ENCODE results near the gene LILRB1.

LILRB1 gene

DNA sequence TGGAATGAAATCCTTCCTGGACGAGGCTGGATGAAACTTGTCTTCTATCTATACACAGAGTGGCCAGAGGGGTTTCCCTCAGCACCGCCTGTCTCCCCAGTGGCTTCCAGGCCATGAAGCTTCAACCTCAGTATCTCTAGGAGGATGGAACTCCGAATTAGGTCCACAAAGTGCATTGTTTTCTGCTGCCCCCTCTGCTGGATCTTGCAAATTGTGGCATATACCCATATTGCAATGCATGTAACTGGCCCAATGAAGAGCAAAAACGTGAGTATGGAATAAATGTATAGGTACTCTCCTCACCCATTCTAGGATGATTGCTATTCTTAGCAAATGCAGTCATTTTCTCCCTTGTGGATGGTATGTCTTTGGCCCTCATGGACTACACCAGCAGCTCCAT lies 17.8 kb downstream of the LILRB1 start:
- no peak for DNase-seq (ENCODE audit: low read depth in 1 of 2, low spot score in 1 of 2)
- Histone ChIP-seq H3K27me3 (ENCODE audit: insufficient read depth, poor library complexity, severe bottlenecking) (peaks cover 7% of the 10 kb centered on the region), H3K4me3 (replicated peaks; ENCODE audit: insufficient read depth, low read length) (no peak overlapping the region), H3K27ac (replicated peaks) (no peak overlapping the region)
- no peak for TF ChIP-seq GABPA (IDR thresholded peaks at IDR 0.05; ENCODE audit: low read depth)
- no peak for TF ChIP-seq SPI1 (IDR thresholded peaks at IDR 0.05; ENCODE audit: borderline replicate concordance, low read depth)

- no peak for DNase-seq (ENCODE audit: low read depth in 1 of 2, low spot score in 1 of 2)
These were observed 19.9 kb downstream of the LILRB1 start for GRCh38 chr19:54650108-54650655.

GRCh38 chr19:54653181-54653809 lies 23.0 kb downstream of the LILRB1 start:
- no peak overlapping the region for H3K27ac ChIP-seq (replicated peaks)
- H3K4me3 ChIP-seq (replicated peaks; ENCODE audit: insufficient read depth, low read length) = no peak overlapping the region
- TF ChIP-seq CTCF (IDR thresholded peaks at IDR 0.05; ENCODE audit: insufficient read depth, low read length) (peak; percentile 19), POLR2AphosphoS5 (IDR thresholded peaks at IDR 0.05; ENCODE audit: low read depth) (no peak)
- DNase-seq (ENCODE audit: low read depth in 1 of 2, low spot score in 1 of 2) = no peak
- H3K27me3 ChIP-seq (ENCODE audit: insufficient read depth, poor library complexity, severe bottlenecking) = peaks cover 5% of the 10 kb centered on the region

More at GRCh38 chr19:54650108-54650655, 19.9 kb downstream of the LILRB1 start:
- Histone ChIP-seq H3K27ac (replicated peaks) (no peak overlapping the region), H3K4me3 (replicated peaks; ENCODE audit: insufficient read depth, low read length) (no peak overlapping the region), H3K27me3 (ENCODE audit: insufficient read depth, poor library complexity, severe bottlenecking) (peaks cover 7% of the 10 kb centered on the region)
- TF ChIP-seq REST (IDR thresholded peaks at IDR 0.05; ENCODE audit: insufficient replicate concordance, low read depth) (no peak), GABPA (IDR thresholded peaks at IDR 0.05; ENCODE audit: low read depth) (no peak), CTCF (IDR thresholded peaks at IDR 0.05; ENCODE audit: insufficient read depth, low read length) (no peak), POLR2AphosphoS5 (IDR thresholded peaks at IDR 0.05; ENCODE audit: low read depth) (no peak), SPI1 (IDR thresholded peaks at IDR 0.05; ENCODE audit: borderline replicate concordance, low read depth) (no peak)

GRCh38 chr19:54654447-54655321 lies 24.4 kb downstream of the LILRB1 start:
- DNase-seq (ENCODE audit: low read depth in 1 of 2, low spot score in 1 of 2) = no peak
- no peak overlapping the region for H3K4me3 ChIP-seq (replicated peaks; ENCODE audit: insufficient read depth, low read length)
- H3K27ac ChIP-seq (replicated peaks) = no peak overlapping the region
- H3K27me3 ChIP-seq (ENCODE audit: insufficient read depth, poor library complexity, severe bottlenecking) = peaks cover 8% of the 10 kb centered on the region
- no peak for TF ChIP-seq CTCF (IDR thresholded peaks at IDR 0.05; ENCODE audit: insufficient read depth, low read length)

- TF ChIP-seq SPI1 (IDR thresholded peaks at IDR 0.05; ENCODE audit: borderline replicate concordance, low read depth) = no peak
- TF ChIP-seq REST (IDR thresholded peaks at IDR 0.05; ENCODE audit: insufficient replicate concordance, low read depth) = no peak
- no peak for TF ChIP-seq POLR2AphosphoS5 (IDR thresholded peaks at IDR 0.05; ENCODE audit: low read depth)
- H3K27ac ChIP-seq (replicated peaks) = no peak overlapping the region
- H3K4me3 ChIP-seq (replicated peaks; ENCODE audit: insufficient read depth, low read length) = no peak overlapping the region
- DNase-seq (ENCODE audit: low read depth in 1 of 2, low spot score in 1 of 2) = no peak
- H3K27me3 ChIP-seq (ENCODE audit: insufficient read depth, poor library complexity, severe bottlenecking) = peaks cover 3% of the 10 kb centered on the region
These were observed 29.0 kb downstream of the LILRB1 start for GRCh38 chr19:54659300-54659699.
